ENCODE data around the gene RBMS3.

RBMS3 gene

DNA sequence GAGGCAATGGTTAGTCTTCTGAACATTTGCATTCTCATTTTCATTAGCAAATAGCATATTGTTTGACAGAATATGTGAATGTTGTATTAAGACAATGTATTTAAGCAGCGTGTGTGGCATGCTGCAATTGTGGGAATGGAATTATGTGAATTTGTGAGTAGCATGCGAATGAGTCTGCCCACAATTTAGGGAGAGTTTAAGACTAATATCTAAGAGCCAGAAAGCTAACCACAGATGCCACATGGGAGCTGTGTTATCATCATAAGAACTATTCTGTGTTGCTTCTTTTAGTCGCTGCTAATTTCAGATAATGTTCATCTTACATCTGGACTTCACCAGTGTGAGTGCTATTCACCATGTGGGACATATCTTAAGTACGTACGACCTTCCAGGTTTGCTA lies 494.5 kb downstream of the RBMS3 start:
- no peak overlapping the region for H2AK5ac ChIP-seq (ENCODE audit: low read length)
- no peak overlapping the region for H4K91ac ChIP-seq (ENCODE audit: low read depth, low read length)
- no peak overlapping the region for H2BK5ac ChIP-seq (ENCODE audit: low read depth, low read length, poor library complexity)
- no peak overlapping the region for H4K12ac ChIP-seq (ENCODE audit: low read depth, low read length)
- H3K9me3 ChIP-seq (ENCODE audit: insufficient read depth, low read depth, low read length): no peaks in the 10 kb centered on the region
- H3K23ac ChIP-seq (ENCODE audit: low read length): no peak overlapping the region
- no CpG with 5 or more reads among the region's 5 CpGs for WGBS (ENCODE audit: extremely low coverage, insufficient coverage, insufficient read length)
- no peak overlapping the region for H2BK120ac ChIP-seq (ENCODE audit: insufficient read depth, low read length, poor library complexity)
- H3K4me1 ChIP-seq (ENCODE audit: control insufficient read depth in 1 of 2, insufficient read depth in 2 of 2, low read length in 2 of 2): no peaks in the 10 kb centered on the region
- H3K79me2 ChIP-seq (ENCODE audit: control insufficient read depth, insufficient read depth, low read length, poor library complexity): no peaks in the 10 kb centered on the region
- H3K36me3 ChIP-seq (ENCODE audit: control insufficient read depth in 1 of 2, insufficient read depth in 2 of 2, low read length in 2 of 2): no peaks in the 10 kb centered on the region
- H4K8ac ChIP-seq (ENCODE audit: low read depth, low read length): no peak overlapping the region
- H3K27me3 ChIP-seq (ENCODE audit: insufficient read depth, low read length): no peaks in the 10 kb centered on the region
- H3K27ac ChIP-seq (ENCODE audit: low read depth, low read length): no peak overlapping the region
- no peak for DNase-seq
- H3K18ac ChIP-seq (ENCODE audit: low read length): no peak overlapping the region
- H2AFZ ChIP-seq (ENCODE audit: insufficient read depth, low read length, poor library complexity): no peak overlapping the region
- H3K9ac ChIP-seq (ENCODE audit: low read length): no peak overlapping the region
- H2BK12ac ChIP-seq (ENCODE audit: low read length): no peak overlapping the region
- no peaks in the 10 kb centered on the region for H3K79me1 ChIP-seq (ENCODE audit: low read length)
- H3K4me3 ChIP-seq (ENCODE audit: low read depth, low read length): no peak overlapping the region
- no peak overlapping the region for H3K14ac ChIP-seq (ENCODE audit: low read length)
- H3K4ac ChIP-seq (ENCODE audit: low read depth, low read length): no peak overlapping the region
- H3K4me2 ChIP-seq (ENCODE audit: low read length): no peak overlapping the region

DNA sequence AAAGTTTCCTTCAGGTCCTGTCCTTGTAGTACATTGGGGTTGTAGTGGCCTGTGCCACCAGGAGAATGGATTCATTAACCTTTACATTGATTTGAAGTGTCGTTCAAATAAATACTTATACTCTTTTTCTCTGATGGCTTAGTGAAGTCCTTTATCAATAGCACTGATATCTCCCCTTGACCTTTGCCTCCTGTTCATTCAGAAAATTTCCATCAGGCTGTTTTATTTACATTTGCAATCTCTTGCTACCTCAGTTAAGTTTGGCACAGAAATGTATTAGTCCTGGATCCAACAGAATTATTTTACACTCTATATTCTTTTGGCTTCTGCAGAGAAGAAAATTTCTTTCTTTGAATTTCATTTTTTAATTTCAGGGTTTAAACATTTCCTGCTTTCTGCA lies 497.0 kb downstream of the RBMS3 start:
- no CpG with 5 or more reads among the region's 1 CpG for WGBS (ENCODE audit: extremely low coverage, insufficient coverage, insufficient read length)
- no peak overlapping the region for H2AFZ ChIP-seq (ENCODE audit: insufficient read depth, low read length, poor library complexity)
- H3K9me3 ChIP-seq (ENCODE audit: insufficient read depth, low read depth, low read length): peaks cover 2% of the 10 kb centered on the region
- no peaks in the 10 kb centered on the region for H3K79me1 ChIP-seq (ENCODE audit: low read length)
- H2BK12ac ChIP-seq (ENCODE audit: low read length): no peak overlapping the region
- no peak overlapping the region for H4K12ac ChIP-seq (ENCODE audit: low read depth, low read length)
- H4K8ac ChIP-seq (ENCODE audit: low read depth, low read length): no peak overlapping the region
- H3K4ac ChIP-seq (ENCODE audit: low read depth, low read length): no peak overlapping the region
- H3K27ac ChIP-seq (ENCODE audit: low read depth, low read length): no peak overlapping the region
- no peaks in the 10 kb centered on the region for H3K79me2 ChIP-seq (ENCODE audit: control insufficient read depth, insufficient read depth, low read length, poor library complexity)
- H3K14ac ChIP-seq (ENCODE audit: low read length): no peak overlapping the region
- no peak overlapping the region for H2BK5ac ChIP-seq (ENCODE audit: low read depth, low read length, poor library complexity)
- DNase-seq: no peak
- H3K27me3 ChIP-seq (ENCODE audit: insufficient read depth, low read length): no peaks in the 10 kb centered on the region
- H3K36me3 ChIP-seq (ENCODE audit: control insufficient read depth in 1 of 2, insufficient read depth in 2 of 2, low read length in 2 of 2): peaks cover 0 to 4% of the 10 kb centered on the region in 2 experiments
- H2BK120ac ChIP-seq (ENCODE audit: insufficient read depth, low read length, poor library complexity): no peak overlapping the region
- no peak overlapping the region for H3K9ac ChIP-seq (ENCODE audit: low read length)
- H3K4me2 ChIP-seq (ENCODE audit: low read length): no peak overlapping the region
- H4K91ac ChIP-seq (ENCODE audit: low read depth, low read length): no peak overlapping the region
- H2AK5ac ChIP-seq (ENCODE audit: low read length): no peak overlapping the region
- no peak overlapping the region for H3K4me3 ChIP-seq (ENCODE audit: low read depth, low read length)
- no peak overlapping the region for H3K23ac ChIP-seq (ENCODE audit: low read length)
- no peaks in the 10 kb centered on the region for H3K4me1 ChIP-seq (ENCODE audit: control insufficient read depth in 1 of 2, insufficient read depth in 2 of 2, low read length in 2 of 2)
- H3K18ac ChIP-seq (ENCODE audit: low read length): no peak overlapping the region

DNA sequence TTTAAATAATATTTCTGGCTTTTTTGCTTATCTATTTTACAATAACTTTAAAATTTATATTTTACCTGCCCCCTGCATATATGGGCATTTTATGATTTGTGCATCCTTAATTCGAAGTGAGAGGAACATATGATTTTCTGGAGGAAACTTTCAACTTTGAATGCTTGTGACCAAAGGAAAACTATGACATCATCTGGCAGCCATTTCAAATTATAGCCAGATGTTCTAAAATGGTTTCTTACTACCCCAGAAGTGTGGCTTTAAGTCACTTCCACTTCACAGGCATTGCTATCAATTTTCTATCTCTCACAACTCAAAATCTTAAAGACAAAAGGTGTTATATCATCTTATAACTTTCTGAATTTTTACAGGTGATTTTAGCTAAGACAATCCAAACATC lies 508.8 kb downstream of the RBMS3 start:
- H3K36me3 ChIP-seq (ENCODE audit: control insufficient read depth in 1 of 2, insufficient read depth in 2 of 2, low read length in 2 of 2): no peaks in the 10 kb centered on the region
- H3K4ac ChIP-seq (ENCODE audit: low read depth, low read length): no peak overlapping the region
- H3K4me1 ChIP-seq (ENCODE audit: control insufficient read depth in 1 of 2, insufficient read depth in 2 of 2, low read length in 2 of 2): no peaks in the 10 kb centered on the region
- no CpG with 5 or more reads among the region's 1 CpG for WGBS (ENCODE audit: extremely low coverage, insufficient coverage, insufficient read length)
- H3K4me2 ChIP-seq (ENCODE audit: low read length): no peak overlapping the region
- H3K79me1 ChIP-seq (ENCODE audit: low read length): no peaks in the 10 kb centered on the region
- H4K91ac ChIP-seq (ENCODE audit: low read depth, low read length): no peak overlapping the region
- H2BK12ac ChIP-seq (ENCODE audit: low read length): no peak overlapping the region
- H3K23ac ChIP-seq (ENCODE audit: low read length): no peak overlapping the region
- H3K4me3 ChIP-seq (ENCODE audit: low read depth, low read length): no peak overlapping the region
- H2BK5ac ChIP-seq (ENCODE audit: low read depth, low read length, poor library complexity): no peak overlapping the region
- no peak for DNase-seq
- no peak overlapping the region for H4K12ac ChIP-seq (ENCODE audit: low read depth, low read length)
- H3K79me2 ChIP-seq (ENCODE audit: control insufficient read depth, insufficient read depth, low read length, poor library complexity): no peaks in the 10 kb centered on the region
- H3K27me3 ChIP-seq (ENCODE audit: insufficient read depth, low read length): no peaks in the 10 kb centered on the region
- no peak overlapping the region for H3K27ac ChIP-seq (ENCODE audit: low read depth, low read length)
- H2BK120ac ChIP-seq (ENCODE audit: insufficient read depth, low read length, poor library complexity): no peak overlapping the region
- H3K9ac ChIP-seq (ENCODE audit: low read length): no peak overlapping the region
- no peak overlapping the region for H2AFZ ChIP-seq (ENCODE audit: insufficient read depth, low read length, poor library complexity)
- H2AK5ac ChIP-seq (ENCODE audit: low read length): no peak overlapping the region
- H3K14ac ChIP-seq (ENCODE audit: low read length): no peak overlapping the region
- H3K9me3 ChIP-seq (ENCODE audit: insufficient read depth, low read depth, low read length): no peaks in the 10 kb centered on the region
- no peak overlapping the region for H4K8ac ChIP-seq (ENCODE audit: low read depth, low read length)
- H3K18ac ChIP-seq (ENCODE audit: low read length): no peak overlapping the region

DNA sequence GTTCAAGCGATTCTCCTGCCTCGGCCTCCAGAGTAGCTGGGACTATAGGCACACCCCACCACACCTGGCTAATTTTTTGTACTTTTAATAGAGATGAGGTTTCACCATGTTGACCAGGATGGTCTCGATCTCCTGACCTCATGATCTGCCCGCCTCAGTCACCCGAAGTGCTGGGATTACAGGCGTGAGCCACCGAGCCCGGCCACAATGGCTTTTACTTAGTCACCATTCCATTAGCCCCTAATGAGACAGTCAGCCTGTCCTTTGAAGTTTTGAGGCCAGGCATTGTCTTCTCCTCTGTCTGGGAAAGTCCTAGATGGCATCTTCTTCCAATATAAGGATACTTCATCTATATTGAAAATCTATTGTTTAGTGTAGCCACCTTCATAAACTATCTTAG lies 515.9 kb downstream of the RBMS3 start:
- Histone ChIP-seq H3K36me3 (ENCODE audit: control insufficient read depth in 1 of 2, insufficient read depth in 2 of 2, low read length in 2 of 2) (no peaks in the 10 kb centered on the region), H3K27ac (ENCODE audit: low read depth, low read length) (no peak overlapping the region), H3K4me3 (ENCODE audit: low read depth, low read length) (no peak overlapping the region), H2BK5ac (ENCODE audit: low read depth, low read length, poor library complexity) (no peak overlapping the region), H3K9me3 (ENCODE audit: insufficient read depth, low read depth, low read length) (no peaks in the 10 kb centered on the region), H3K9ac (ENCODE audit: low read length) (no peak overlapping the region), H3K23ac (ENCODE audit: low read length) (no peak overlapping the region), H4K8ac (ENCODE audit: low read depth, low read length) (no peak overlapping the region), H3K27me3 (ENCODE audit: insufficient read depth, low read length) (no peaks in the 10 kb centered on the region), H3K4ac (ENCODE audit: low read depth, low read length) (no peak overlapping the region), H3K14ac (ENCODE audit: low read length) (no peak overlapping the region), H2AFZ (ENCODE audit: insufficient read depth, low read length, poor library complexity) (no peak overlapping the region), H3K79me1 (ENCODE audit: low read length) (no peaks in the 10 kb centered on the region), H4K91ac (ENCODE audit: low read depth, low read length) (no peak overlapping the region), H3K4me1 (ENCODE audit: control insufficient read depth in 1 of 2, insufficient read depth in 2 of 2, low read length in 2 of 2) (no peaks in the 10 kb centered on the region), H3K18ac (ENCODE audit: low read length) (no peak overlapping the region), H2BK12ac (ENCODE audit: low read length) (no peak overlapping the region), H2AK5ac (ENCODE audit: low read length) (no peak overlapping the region), H2BK120ac (ENCODE audit: insufficient read depth, low read length, poor library complexity) (no peak overlapping the region), H4K12ac (ENCODE audit: low read depth, low read length) (no peak overlapping the region), H3K4me2 (ENCODE audit: low read length) (no peak overlapping the region), H3K79me2 (ENCODE audit: control insufficient read depth, insufficient read depth, low read length, poor library complexity) (no peaks in the 10 kb centered on the region)
- DNase-seq: no peak
- no CpG with 5 or more reads among the region's 8 CpGs for WGBS (ENCODE audit: extremely low coverage, insufficient coverage, insufficient read length)
